Hematopoietic multipotent progenitor cell treated with erythropoietin and hydrocortisone succinate and interleukin-3 and kit ligand, for 6 days (in vitro differentiated cells): ENCODE results near the gene AQP3.
A peak's percentile ranks its signal among the peaks of the same experiment; 100 is the strongest.
"Not testable (repeated sequence)": the region's sequence is repeated elsewhere in the genome, so short reads cannot be mapped to it uniquely, and the experiment has no call there.

Experiments
- DNase-seq: peaks from one replicate; pipeline ENCODE4 v3.0.0-alpha.2; 2015

Gene AQP3

GRCh38 chr9:33446946-33447798 lies at the start of gene AQP3:
Gene AQP3, minus strand, starts transcription at chr9:33447593. Its CDS starts 63 bp downstream, at chr9:33447530.
- peak; percentile 87 for DNase-seq

GRCh38 chr9:33493819-33494218 lies 46.4 kb upstream of the AQP3 start:
- peak; percentile 56 for DNase-seq

- no peak for DNase-seq
These were observed 41.7 kb upstream of the AQP3 start for GRCh38 chr9:33489066-33489465.

GRCh38 chr9:33485312-33485711 lies 37.9 kb upstream of the AQP3 start:
- not testable (repeated sequence) for DNase-seq

- no peak for DNase-seq
These were observed 33.6 kb upstream of the AQP3 start for GRCh38 chr9:33480976-33481375.

- DNase-seq = no peak
These were observed 32.7 kb upstream of the AQP3 start for GRCh38 chr9:33480106-33480505.

- no peak for DNase-seq
These were observed 29.1 kb upstream of the AQP3 start for GRCh38 chr9:33476503-33476902.

- no peak for DNase-seq
These were observed 28.0 kb upstream of the AQP3 start for GRCh38 chr9:33475357-33475756.

GRCh38 chr9:33473643-33474352 lies 26.4 kb upstream of the AQP3 start, which contains the start of gene NOL6:
Gene NOL6, minus strand, starts transcription at chr9:33473924. Its CDS starts 82 bp downstream, at chr9:33473842.
- peak; percentile 100 for DNase-seq

GRCh38 chr9:33472881-33473615 lies 25.7 kb upstream of the AQP3 start:
- DNase-seq = no peak

GRCh38 chr9:33472171-33472880 lies 24.9 kb upstream of the AQP3 start:
- no peak for DNase-seq

- no peak for DNase-seq
These were observed 24.0 kb upstream of the AQP3 start for GRCh38 chr9:33471361-33471760.

- no peak for DNase-seq
These were observed 22.5 kb upstream of the AQP3 start for GRCh38 chr9:33469891-33470290.

- DNase-seq = no peak
These were observed 21.6 kb upstream of the AQP3 start for GRCh38 chr9:33468797-33469621.

GRCh38 chr9:33468215-33468730 lies 20.9 kb upstream of the AQP3 start:
- no peak for DNase-seq

- no peak for DNase-seq
These were observed 20.1 kb upstream of the AQP3 start for GRCh38 chr9:33467526-33467925.

GRCh38 chr9:33466565-33467495 lies 19.4 kb upstream of the AQP3 start:
- peak; percentile 68 for DNase-seq

GRCh38 chr9:33465596-33466564 lies 18.5 kb upstream of the AQP3 start:
- no peak for DNase-seq

GRCh38 chr9:33465096-33465495 lies 17.7 kb upstream of the AQP3 start:
- DNase-seq = no peak
